SJSA1 (cell line): ENCODE results near the gene B3GNT7. TPM values are rescaled to one million over a fixed set of nuclear protein-coding genes. Genes with fewer than 3 reads are reported as not detected.
"Not testable (repeated sequence)": the region's sequence is repeated elsewhere in the genome, so short reads cannot be mapped to it uniquely, and the experiment has no call there.

Experiments
- DNase-seq, 2 experiments: peaks; one replicate each; pipeline ENCODE4 v3.0.0-alpha.2; 2015 to 2020; ENCODE audit warnings: low spot score in 2 of 2, low read depth in 1 of 2
- H3K27ac ChIP-seq: fragments of 250-450 bp; sonication (Bioruptor Pico); 2 replicates; pipeline ENCODE4 v1.5.1; 2020; ENCODE audit warnings: mild to moderate bottlenecking, moderate library complexity
- H3K27me3 ChIP-seq: fragments of 250-450 bp; sonication (Bioruptor Pico); replicated peaks from 2 replicates; pipeline ENCODE4 v1.5.1; 2020; ENCODE audit warnings: mild to moderate bottlenecking, moderate library complexity
- H3K36me3 ChIP-seq: fragments of 250-450 bp; sonication (Bioruptor Pico); 2 replicates; pipeline ENCODE4 v1.5.1; 2020; ENCODE audit warnings: mild to moderate bottlenecking
- H3K4me1 ChIP-seq: fragments of 250-450 bp; sonication (Bioruptor Pico); replicated peaks from 2 replicates; pipeline ENCODE4 v1.6.1; 2021; ENCODE audit warnings: mild to moderate bottlenecking
- H3K4me3 ChIP-seq: fragments of 250-450 bp; sonication (Bioruptor Pico); 2 replicates; pipeline ENCODE4 v1.5.1; 2020; ENCODE audit warnings: mild to moderate bottlenecking
- H3K9me3 ChIP-seq: fragments of 250-450 bp; sonication (Bioruptor Pico); replicated peaks from 2 replicates; pipeline ENCODE4 v1.5.1; 2020; ENCODE audit warnings: mild to moderate bottlenecking
- total RNA-seq: library from RNA; depleted of rRNA; stranded (reverse); fragments of >200 nt; shearing (Covaris generic); gene quantifications from 2 replicates; pipeline ENCODE4 v1.2.3, GENCODE V29; 2014; rRNA removed

The B3GNT7 gene
- total RNA-seq = not detected in 2 replicates

DNA sequence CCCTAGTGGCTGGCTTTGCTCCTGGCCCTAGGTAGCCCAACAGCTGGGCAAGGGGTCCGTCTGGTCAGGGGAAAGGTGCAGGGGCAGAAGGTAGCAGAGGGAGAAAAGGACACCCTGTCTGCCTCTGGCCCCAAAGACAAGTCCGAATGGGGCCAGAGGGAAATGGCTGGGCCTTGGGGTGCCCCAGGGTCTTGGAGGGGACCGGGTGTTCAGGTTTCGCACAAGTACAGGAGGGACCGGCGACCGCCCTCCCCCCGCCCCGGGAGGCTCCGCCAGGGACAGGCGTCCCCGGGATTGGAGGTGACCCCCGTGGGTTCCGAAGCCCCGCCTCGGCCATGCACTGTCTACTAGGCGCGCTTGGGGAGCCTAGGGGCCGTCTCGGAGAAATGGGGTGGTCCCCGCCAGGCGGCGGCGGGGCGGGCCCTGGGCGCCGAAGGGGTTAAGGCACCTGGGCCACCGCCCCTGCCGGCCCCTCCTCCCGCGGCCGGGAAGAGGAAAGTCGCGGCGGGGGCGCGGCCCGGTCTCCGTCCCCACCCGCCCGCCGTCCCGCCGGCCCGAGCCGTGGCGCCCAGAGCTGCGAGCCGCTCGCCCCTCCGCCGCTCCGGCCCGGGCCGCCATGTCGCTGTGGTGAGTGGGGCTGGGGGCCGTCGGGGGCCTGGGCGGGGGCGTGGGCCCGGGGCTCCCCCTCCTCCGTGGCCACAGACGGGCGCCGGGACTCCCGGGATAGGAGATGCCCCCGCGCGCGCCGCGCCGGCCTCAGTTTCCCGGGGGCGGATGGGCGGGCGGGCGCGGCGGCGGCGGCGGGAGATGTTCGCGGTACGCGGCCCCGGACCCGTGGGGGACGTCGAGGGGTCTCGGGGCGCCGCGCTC, at the start of gene B3GNT7:
Gene B3GNT7, plus strand, starts transcription at position 523 of the 870 bp plus-strand sequence. Its CDS starts 94 bp downstream, at position 617.
- H3K4me1 ChIP-seq = peaks cover 4% of the 10 kb centered on the region
- DNase-seq = no peak
- no peaks in the 10 kb centered on the region for H3K36me3 ChIP-seq
- peaks cover 12% of the 10 kb centered on the region for H3K27me3 ChIP-seq
- no peaks in the 10 kb centered on the region for H3K9me3 ChIP-seq
- no peak within 1 kb of the TSS for H3K27ac ChIP-seq
- no peak within 1 kb of the TSS for H3K4me3 ChIP-seq

DNA sequence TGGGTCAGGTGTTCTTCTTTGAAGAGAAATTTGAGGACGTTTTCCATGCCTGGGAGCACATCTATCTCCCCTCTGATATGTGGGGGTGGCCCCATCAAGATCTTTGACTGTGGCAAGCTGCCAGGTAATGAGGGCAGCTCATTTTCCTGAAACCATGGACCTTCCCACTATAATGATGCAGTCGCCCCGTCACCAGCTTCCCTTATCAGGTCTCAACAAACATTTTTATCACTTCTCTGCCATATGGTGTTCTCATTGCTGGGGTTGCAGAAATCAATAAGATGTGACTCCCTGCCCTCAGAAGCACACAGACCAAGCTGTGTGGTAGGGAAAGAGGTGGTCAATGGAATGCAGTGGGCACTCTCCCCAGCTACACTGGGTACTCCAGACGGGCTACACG, 48.4 kb upstream of the B3GNT7 start:
- H3K4me1 ChIP-seq = no peaks in the 10 kb centered on the region
- no peak overlapping the region for H3K4me3 ChIP-seq
- no peaks in the 10 kb centered on the region for H3K9me3 ChIP-seq
- no peak for DNase-seq
- H3K27me3 ChIP-seq = no peaks in the 10 kb centered on the region
- H3K27ac ChIP-seq = no peak overlapping the region
- no peaks in the 10 kb centered on the region for H3K36me3 ChIP-seq

DNA sequence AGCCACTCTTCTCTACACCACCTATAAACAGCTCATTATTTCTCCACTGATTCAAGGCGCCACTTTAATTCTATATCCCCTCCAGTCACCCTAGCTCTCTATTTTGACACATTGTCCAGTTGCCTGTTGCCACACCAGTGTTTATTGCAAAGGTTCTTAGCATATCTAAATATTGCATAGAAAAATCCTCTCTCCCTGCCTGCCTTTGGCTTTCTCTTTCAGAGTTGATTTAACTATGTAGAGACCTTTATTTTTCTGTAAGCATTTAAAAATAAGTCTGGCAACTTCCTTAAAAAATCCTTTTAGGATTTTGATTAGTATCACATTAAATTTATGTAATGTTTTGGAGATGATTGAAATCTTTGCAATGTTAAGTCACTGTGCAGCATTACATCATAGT, 47.9 kb upstream of the B3GNT7 start:
- no peaks in the 10 kb centered on the region for H3K27me3 ChIP-seq
- no peak for DNase-seq
- no peak overlapping the region for H3K27ac ChIP-seq

GRCh38 chr2:231348173-231348572, 47.3 kb upstream of the B3GNT7 start:
- Histone ChIP-seq H3K27ac (no peak overlapping the region), H3K36me3 (no peaks in the 10 kb centered on the region), H3K27me3 (no peaks in the 10 kb centered on the region), H3K4me3 (no peak overlapping the region), H3K9me3 (no peaks in the 10 kb centered on the region), H3K4me1 (no peaks in the 10 kb centered on the region)
- DNase-seq = peak in 1 of 2 experiments; percentile 10

More for the DNA sequence above, 47.9 kb upstream of the B3GNT7 start:
- H3K4me3 ChIP-seq = no peak overlapping the region
- no peaks in the 10 kb centered on the region for H3K4me1 ChIP-seq
- no peaks in the 10 kb centered on the region for H3K9me3 ChIP-seq
- H3K36me3 ChIP-seq = no peaks in the 10 kb centered on the region

DNA sequence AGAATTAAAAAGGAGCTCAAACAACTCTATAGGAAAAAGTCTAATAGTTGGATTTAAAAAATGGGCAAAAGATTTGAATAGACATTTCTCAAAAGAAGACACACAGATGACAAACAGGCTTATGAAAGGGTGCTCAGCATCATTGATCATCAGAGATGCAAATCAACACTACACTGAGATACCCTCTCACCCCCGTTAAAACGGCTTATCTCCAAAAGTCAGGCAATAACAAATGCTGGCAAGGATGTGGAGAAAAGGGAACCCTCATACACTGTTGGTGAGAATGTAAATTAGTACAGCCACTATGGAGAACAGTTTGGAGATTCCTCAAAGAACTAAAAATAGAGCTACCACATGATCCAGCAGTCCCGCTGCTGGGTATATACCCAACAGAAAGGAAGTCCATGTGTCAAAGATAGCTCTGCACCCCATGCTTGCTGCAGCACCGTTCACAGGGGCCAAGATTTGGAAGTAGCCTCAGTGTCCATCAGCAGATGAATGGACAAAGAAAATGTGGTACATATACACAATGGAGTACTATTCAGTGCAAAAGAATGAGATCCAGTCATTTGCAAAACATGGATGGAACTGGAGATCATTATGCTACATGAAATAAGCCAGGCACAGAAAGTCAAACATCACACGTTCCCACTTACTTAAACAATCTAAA, 46.7 kb upstream of the B3GNT7 start:
- Histone ChIP-seq H3K36me3 (no peaks in the 10 kb centered on the region), H3K4me1 (no peaks in the 10 kb centered on the region), H3K4me3 (no peak overlapping the region), H3K27ac (no peak overlapping the region), H3K27me3 (no peaks in the 10 kb centered on the region), H3K9me3 (no peaks in the 10 kb centered on the region)
- no peak for DNase-seq

GRCh38 chr2:231349374-231349735, 46.2 kb upstream of the B3GNT7 start:
- H3K36me3 ChIP-seq, H3K9me3 ChIP-seq, H3K27me3 ChIP-seq, H3K27ac ChIP-seq, H3K4me1 ChIP-seq, H3K4me3 ChIP-seq, DNase-seq: not testable (repeated sequence)

DNA sequence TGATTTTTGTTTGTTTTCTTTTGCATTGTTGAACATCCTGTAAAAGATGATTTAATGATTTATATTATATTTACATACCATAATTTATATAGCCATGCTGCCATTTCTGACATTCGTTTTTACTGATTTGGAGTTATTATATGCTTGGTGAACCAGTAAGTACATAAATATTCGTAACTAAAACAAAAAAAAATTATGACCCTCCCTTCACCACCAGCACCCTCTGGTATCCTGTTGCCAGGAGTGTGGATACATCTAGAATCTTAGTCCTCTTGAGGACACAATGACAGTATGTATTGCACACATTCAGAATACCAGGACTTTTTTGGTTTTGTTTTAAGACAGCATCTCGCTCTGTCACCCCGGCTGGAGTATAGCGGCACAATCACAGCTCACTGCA, 43.9 kb upstream of the B3GNT7 start:
- Histone ChIP-seq H3K27ac (no peak overlapping the region), H3K36me3 (no peaks in the 10 kb centered on the region), H3K9me3 (no peaks in the 10 kb centered on the region), H3K4me1 (no peaks in the 10 kb centered on the region), H3K27me3 (no peaks in the 10 kb centered on the region), H3K4me3 (no peak overlapping the region)
- DNase-seq = no peak

DNA sequence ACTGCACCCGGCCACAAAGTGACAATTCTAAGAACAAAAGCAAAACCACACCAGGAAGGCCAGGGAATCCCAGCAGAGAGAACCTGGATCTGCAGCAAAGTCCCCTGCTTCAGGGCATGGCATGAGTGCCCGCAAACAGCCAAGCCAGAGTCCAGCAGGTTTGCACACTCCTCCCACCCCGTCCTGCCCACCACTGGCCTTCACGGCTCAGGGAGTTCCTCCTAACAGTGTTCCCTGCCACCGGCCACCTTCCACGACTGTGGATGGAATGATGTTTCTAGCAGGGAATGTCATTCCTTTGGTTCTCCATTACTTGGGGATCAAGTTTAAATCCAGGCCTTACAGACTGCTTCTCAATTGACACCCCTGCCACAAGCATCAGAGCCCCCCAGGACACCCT, 42.0 kb upstream of the B3GNT7 start:
- no peak for DNase-seq
- Histone ChIP-seq H3K27ac (no peak overlapping the region), H3K4me3 (no peak overlapping the region), H3K27me3 (no peaks in the 10 kb centered on the region), H3K9me3 (no peaks in the 10 kb centered on the region), H3K36me3 (no peaks in the 10 kb centered on the region), H3K4me1 (no peaks in the 10 kb centered on the region)

GRCh38 chr2:231355508-231356465, 39.7 kb upstream of the B3GNT7 start:
- Histone ChIP-seq H3K4me3 (no peak overlapping the region), H3K9me3 (no peaks in the 10 kb centered on the region), H3K27ac (no peak overlapping the region), H3K4me1 (peaks cover 12% of the 10 kb centered on the region), H3K36me3 (peaks cover 1% of the 10 kb centered on the region; the same call in 1 of the 2 replicates), H3K27me3 (no peaks in the 10 kb centered on the region)
- DNase-seq = no peak

- Histone ChIP-seq H3K27ac (no peak overlapping the region), H3K9me3 (no peaks in the 10 kb centered on the region), H3K4me1 (peaks cover 16% of the 10 kb centered on the region), H3K4me3 (no peak overlapping the region), H3K27me3 (no peaks in the 10 kb centered on the region), H3K36me3 (peaks cover 3% of the 10 kb centered on the region; the same call in 1 of the 2 replicates)
- DNase-seq = no peak
Observed at GRCh38 chr2:231356466-231356844, 39.1 kb upstream of the B3GNT7 start.

DNA sequence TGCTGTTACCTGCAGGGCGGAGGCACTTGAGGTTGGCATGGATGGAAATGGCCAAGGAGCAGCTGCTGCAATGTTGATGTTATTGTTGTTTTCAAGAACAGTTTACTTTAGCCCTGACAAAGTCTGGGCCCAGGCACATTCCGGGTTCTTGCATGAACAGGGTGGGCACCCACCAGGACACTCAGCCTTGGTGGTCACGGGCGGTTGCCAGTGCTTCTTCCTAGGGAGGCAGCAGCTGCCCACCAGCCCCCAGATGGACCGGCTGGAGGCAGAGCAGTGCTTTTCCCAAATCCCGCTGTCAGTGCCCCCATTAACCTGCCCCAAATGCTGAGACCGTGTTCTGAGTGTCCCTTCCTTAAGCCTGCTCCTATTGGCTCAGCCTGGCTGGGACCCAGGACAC, 38.5 kb upstream of the B3GNT7 start:
- Histone ChIP-seq H3K27ac (no peak overlapping the region), H3K27me3 (no peaks in the 10 kb centered on the region), H3K4me3 (no peak overlapping the region), H3K4me1 (peaks cover 16% of the 10 kb centered on the region), H3K36me3 (peaks cover 3% of the 10 kb centered on the region; the same call in 1 of the 2 replicates), H3K9me3 (no peaks in the 10 kb centered on the region)
- no peak for DNase-seq

DNA sequence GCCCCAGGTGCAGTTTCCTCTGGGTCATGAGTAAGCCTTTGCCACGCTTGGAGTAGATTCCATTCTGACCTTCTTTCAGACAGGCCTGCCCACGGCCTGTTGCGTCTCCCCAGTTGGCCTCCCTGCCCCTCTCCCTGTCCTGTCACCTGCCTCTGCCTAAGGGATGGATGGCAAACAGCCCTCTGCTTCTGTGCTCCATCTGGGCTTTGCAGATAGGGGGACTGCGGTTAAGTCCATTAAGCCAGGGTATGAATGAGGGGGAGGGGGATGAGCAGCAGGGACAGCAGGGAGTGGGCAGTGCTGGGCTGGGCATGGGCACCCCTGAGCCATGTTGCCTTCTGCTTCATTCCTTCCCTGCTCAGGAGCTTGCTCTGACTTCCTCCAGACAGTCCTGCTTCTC, 37.6 kb upstream of the B3GNT7 start:
- Histone ChIP-seq H3K4me1 (peaks cover 16% of the 10 kb centered on the region), H3K27me3 (no peaks in the 10 kb centered on the region), H3K4me3 (no peak overlapping the region), H3K36me3 (peaks cover 3% of the 10 kb centered on the region; the same call in 1 of the 2 replicates), H3K27ac (no peak overlapping the region), H3K9me3 (no peaks in the 10 kb centered on the region)
- no peak for DNase-seq

- H3K9me3 ChIP-seq = no peaks in the 10 kb centered on the region
- no peak overlapping the region for H3K4me3 ChIP-seq
- no peak for DNase-seq
- no peaks in the 10 kb centered on the region for H3K27me3 ChIP-seq
- 0 out of 2 replicates have a peak overlapping the region, but pooled peaks have one; percentile 13 for H3K27ac ChIP-seq
- peaks cover 17% of the 10 kb centered on the region for H3K4me1 ChIP-seq
- H3K36me3 ChIP-seq = peaks cover 3% of the 10 kb centered on the region; the same call in 1 of the 2 replicates
Observed at GRCh38 chr2:231359441-231359840, 36.1 kb upstream of the B3GNT7 start.
